ENCODE measurements around the gene OVCH2.
"Not testable (repeated sequence)": the region's sequence is repeated elsewhere in the genome, so short reads cannot be mapped to it uniquely, and the experiment has no call there.

The OVCH2 gene

DNA sequence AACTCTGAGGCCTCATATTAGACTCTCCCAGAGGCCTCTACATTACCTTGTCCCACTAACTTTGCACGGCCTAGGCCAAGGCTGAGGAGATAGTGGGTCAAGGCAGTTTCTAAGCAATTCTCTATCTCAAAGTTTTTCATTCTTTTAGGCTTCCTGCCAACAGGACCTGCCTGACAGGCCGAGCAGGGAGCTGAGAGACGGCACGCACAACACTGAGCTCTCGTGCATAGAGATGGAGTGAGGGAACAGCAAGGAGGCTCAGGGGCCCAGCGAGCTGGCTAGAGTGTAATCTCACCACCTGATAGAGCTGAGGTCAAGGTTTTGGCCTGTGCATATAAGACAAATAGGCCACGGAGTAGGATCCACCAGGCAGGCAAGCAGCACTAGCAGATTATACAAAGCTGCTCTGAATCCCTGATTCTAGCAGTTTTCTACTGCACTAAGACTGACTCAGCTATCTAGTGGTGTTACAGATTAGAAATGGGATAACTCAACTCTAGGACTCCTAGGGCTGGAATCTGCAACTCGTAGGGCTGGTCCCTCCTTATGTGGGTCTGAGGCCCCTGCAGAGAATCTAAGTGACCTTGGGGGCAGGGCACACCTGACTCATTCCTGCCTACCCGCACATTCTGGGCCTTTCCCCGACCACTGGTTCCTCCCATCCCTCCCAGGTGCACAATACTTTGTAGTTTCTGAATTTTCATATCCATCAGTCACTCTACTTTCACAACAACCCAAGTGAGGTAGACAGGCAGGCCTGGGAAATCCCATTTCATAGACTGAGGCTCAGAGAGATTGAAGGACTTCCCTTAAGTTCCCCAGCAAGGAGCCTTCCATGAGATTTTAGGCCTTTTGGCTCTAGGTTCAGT, 34.7 kb downstream of the OVCH2 start:
- DNase-seq, result no peak

GRCh38 chr11:7670641-7671040, 35.6 kb downstream of the OVCH2 start:
- DNase-seq, result no peak

- no peak for DNase-seq
Measured at GRCh38 chr11:7668911-7669310, 37.4 kb downstream of the OVCH2 start.

GRCh38 chr11:7668464-7668863, 37.8 kb downstream of the OVCH2 start:
- DNase-seq, result no peak

GRCh38 chr11:7667460-7667859, 38.8 kb downstream of the OVCH2 start:
- DNase-seq, result no peak

DNA sequence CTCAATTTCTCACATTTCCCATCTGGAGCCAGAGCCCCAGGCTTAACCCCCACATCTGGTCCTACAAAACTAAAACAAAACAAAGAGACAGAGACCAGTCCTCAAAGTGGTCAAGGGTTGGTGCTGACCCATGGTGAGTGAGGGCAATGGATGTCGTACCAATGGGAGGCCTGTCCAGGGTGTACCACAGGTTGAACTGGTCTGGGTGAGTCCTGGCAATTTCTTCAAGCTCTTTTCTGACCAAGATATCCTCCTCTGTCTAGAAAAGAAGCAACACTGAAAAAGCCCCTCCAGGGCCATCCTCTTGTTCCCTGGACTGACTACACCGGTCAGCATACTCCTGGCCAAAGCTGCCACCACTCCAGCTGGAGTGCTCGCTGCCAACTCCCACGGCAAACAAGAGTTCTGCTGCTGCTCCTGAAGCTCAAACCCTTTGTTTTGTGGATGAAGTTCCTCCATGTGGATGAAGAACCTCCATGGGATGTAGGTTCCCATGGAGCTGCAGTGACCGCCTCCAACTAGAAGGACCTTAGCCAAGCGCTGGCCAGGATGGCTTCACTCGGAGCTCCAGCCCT, 39.9 kb downstream of the OVCH2 start:
- DNase-seq, result no peak

- no peak for DNase-seq
Measured at GRCh38 chr11:7665473-7666291, 40.6 kb downstream of the OVCH2 start.

- DNase-seq, result no peak
Measured at GRCh38 chr11:7664867-7665266, 41.4 kb downstream of the OVCH2 start.

- DNase-seq, result not testable (repeated sequence)
Measured at GRCh38 chr11:7663531-7663930, 42.7 kb downstream of the OVCH2 start.

DNA sequence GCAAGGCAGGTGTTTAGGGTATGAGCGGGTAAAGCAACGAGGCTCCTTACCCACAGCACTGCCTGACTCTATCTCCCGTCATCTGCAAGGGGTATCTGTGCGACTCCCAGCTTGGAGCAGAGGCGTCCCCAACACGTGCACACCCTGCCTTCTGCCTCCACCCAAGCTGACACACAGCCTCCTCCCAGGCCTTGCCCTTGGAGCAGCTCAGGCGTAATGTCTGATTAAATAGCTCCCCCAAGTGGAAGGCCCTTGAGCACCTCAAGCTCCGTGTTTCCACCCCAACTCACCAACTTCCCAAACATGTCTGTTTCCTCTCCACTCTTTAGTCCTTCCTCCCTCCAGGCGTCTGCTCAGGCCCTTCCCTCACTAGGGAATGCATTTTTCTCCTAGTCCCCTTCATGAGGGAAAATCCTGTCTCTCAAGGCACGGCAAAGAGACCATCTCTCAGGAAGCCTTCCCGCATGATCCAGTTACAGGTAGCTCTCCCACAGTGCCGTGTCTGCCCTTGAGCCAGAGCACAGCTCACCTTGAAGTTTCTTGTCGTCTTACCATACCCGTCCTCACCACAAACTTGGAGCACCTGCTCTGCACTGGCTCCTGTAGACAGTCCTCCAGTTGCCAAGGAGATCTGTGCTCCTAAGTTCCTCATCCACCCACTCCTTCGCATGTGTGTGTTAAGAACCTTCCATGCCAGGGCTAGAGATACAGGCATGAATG, 48.8 kb downstream of the OVCH2 start:
- DNase-seq, result no peak

GRCh38 chr11:7656704-7657103, 49.6 kb downstream of the OVCH2 start:
- DNase-seq, result no peak

- no peak for DNase-seq
Measured at GRCh38 chr11:7655253-7656217, 50.7 kb downstream of the OVCH2 start.

GRCh38 chr11:7654195-7654705, 52.0 kb downstream of the OVCH2 start:
- no peak for DNase-seq

GRCh38 chr11:7651700-7652099, 54.6 kb downstream of the OVCH2 start:
- no peak for DNase-seq

DNA sequence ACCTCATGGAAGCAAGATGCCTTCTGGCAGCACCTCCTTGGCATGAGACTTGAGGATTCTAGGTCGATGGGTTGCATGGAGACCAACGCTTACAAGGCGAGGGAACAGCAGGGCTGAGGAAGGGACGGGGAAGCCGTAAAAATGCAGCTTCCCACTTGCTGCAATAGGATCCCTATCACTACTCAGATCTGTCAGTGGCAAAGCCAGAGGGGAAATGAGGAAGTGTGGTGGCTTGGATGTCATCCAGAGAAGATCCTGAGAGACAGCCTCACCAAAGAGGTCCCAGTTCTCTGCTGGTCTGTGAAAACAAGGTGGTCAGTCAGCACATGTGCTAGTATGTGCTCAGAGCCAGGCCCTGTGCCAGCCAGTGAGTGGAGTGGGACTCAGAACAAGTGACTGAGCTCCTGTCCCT, 55.1 kb downstream of the OVCH2 start:
- DNase-seq, result no peak

DNA sequence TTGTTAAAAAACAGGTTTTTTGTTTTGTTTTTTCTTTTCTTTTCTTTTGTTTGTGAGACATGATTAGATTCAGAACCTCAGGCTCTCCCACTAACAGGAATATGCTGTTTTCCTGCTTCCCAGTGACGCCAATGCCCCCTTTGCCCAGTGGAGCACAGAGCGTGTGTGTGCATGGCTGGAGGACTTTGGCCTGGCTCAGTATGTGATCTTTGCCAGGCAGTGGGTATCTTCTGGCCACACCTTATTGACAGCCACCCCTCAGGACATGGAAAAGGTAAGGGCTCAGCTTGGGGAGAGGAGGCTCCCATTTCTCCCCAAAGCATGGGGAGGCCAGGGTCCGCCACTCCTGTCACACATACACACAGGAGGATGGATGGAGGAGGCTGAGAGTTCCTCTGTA, 58.0 kb downstream of the OVCH2 start:
- DNase-seq, result no peak

- DNase-seq, result no peak
Measured at GRCh38 chr11:7646866-7647265, 59.4 kb downstream of the OVCH2 start.

GRCh38 chr11:7645206-7645605, 61.1 kb downstream of the OVCH2 start:
- no peak for DNase-seq

GRCh38 chr11:7643314-7643713, 63.0 kb downstream of the OVCH2 start:
- DNase-seq, result no peak

DNA sequence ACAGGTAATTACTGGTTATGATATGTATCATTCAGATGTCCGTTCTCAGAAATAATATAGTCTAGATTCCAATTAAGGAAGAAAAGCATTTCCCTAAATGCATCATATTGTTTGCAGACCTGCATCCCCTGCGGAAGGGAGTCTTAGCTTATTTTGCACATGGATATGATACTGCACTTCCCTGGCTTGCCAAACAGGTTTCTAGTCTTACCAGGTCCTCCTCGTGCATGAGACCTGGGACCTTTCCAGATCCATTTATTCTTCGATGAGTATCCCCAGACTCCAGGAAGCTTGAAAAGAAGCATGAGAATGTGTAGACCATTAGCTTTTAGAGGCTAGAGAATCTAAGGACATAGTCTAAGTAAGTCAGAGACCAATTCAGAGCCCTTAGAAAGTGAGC, 63.5 kb downstream of the OVCH2 start:
- DNase-seq, result no peak

- no peak for DNase-seq
Measured at GRCh38 chr11:7640816-7641215, 65.5 kb downstream of the OVCH2 start.

DNA sequence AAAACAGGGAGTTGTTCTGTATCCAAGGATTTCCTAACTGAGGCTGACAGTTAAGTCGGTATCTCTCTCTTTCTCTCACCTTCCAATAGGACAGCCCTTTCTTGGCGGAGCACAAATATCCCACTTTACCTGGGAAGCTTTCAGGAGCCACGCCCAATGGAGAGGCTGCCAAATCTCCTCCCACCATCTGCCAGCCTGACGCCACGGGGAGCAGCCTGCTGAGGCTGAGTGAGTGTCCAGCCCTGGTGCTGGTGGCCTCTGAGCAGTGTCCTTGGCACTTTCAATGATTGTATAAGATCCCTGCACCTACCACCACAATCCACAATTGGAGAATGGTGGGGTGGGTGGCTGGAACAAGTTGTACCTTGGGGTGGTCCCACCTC, 66.6 kb downstream of the OVCH2 start:
- no peak for DNase-seq
